HepG2 (cell line): ENCODE measurements around the gene APOM. TPM values are rescaled to one million over a fixed set of nuclear protein-coding genes. Genes with fewer than 3 reads are reported as not detected.
A peak's percentile ranks its signal among the peaks of the same experiment; 100 is the strongest.

Source experiments
- BHLHE40 ChIP-seq: IDR thresholded peaks from 2 replicates; pipeline ENCODE4 v1.6.1; 2011; ENCODE audit warnings: low read length, improper control_type of control experiment
- HBP1 ChIP-seq: IDR thresholded peaks from 2 replicates; pipeline ENCODE4 v1.6.1; 2016; ENCODE audit warnings: low read depth, control low read depth
- HNF4A ChIP-seq: sonication (generic); formaldehyde crosslinking; IDR thresholded peaks from 2 replicates; pipeline ENCODE4 v1.4.0; 2020; ENCODE audit warnings: missing genetic modification reagents
- HOMEZ ChIP-seq: IDR thresholded peaks from 2 replicates; pipeline ENCODE4 v1.6.1; 2016; ENCODE audit warnings: low read depth
- MBD4 ChIP-seq: IDR thresholded peaks from 2 replicates; pipeline ENCODE4 v1.6.1; 2012; ENCODE audit warnings: low read length, inconsistent platforms, borderline replicate concordance
- RELA ChIP-seq: sonication (generic); formaldehyde crosslinking; IDR thresholded peaks from 2 replicates; pipeline ENCODE4 v1.4.0; 2020; ENCODE audit warnings: missing genetic modification reagents
- SALL1 ChIP-seq: sonication (generic); formaldehyde crosslinking; IDR thresholded peaks from 2 replicates; pipeline ENCODE4 v1.8.0; 2022; ENCODE audit warnings: mild to moderate bottlenecking, missing genetic modification reagents
- SP1 ChIP-seq, 2 experiments: fragments of 450-650 bp in 1 of 2; sonication (generic) in 1 of 2; formaldehyde crosslinking in 1 of 2; IDR thresholded peaks; 2 replicates each; pipeline versions ENCODE4 v1.4.0 to v1.6.1; 2016 to 2020; ENCODE audit warnings: missing genetic modification reagents in 1 of 2
- TOPORS ChIP-seq: sonication (generic); formaldehyde crosslinking; IDR thresholded peaks from 2 replicates; pipeline ENCODE4 v1.8.0; 2023; ENCODE audit warnings: mild to moderate bottlenecking, missing genetic modification reagents
- ZBTB21 ChIP-seq: sonication (generic); formaldehyde crosslinking; IDR thresholded peaks from 2 replicates; pipeline ENCODE4 v1.4.0; 2020; ENCODE audit warnings: missing genetic modification reagents
- ZMAT3 ChIP-seq: sonication (generic); formaldehyde crosslinking; conservative IDR thresholded peaks from 2 replicates; pipeline ENCODE4 v1.7.0; 2021; ENCODE audit warnings: missing genetic modification reagents
- ZMYM4 ChIP-seq: sonication (generic); formaldehyde crosslinking; IDR thresholded peaks from 2 replicates; pipeline ENCODE4 v1.8.1; 2023; ENCODE audit warnings: mild to moderate bottlenecking, missing genetic modification reagents
- ZNF124 ChIP-seq: sonication (generic); formaldehyde crosslinking; IDR thresholded peaks from 2 replicates; pipeline ENCODE4 v1.4.0; 2020; ENCODE audit warnings: missing genetic modification reagents
- ZNF547 ChIP-seq: sonication (generic); formaldehyde crosslinking; IDR thresholded peaks from 2 replicates; pipeline ENCODE4 v1.5.1; 2020; ENCODE audit warnings: mild to moderate bottlenecking, missing genetic modification reagents
- ZNF562 ChIP-seq: sonication (generic); formaldehyde crosslinking; IDR thresholded peaks from 2 replicates; pipeline ENCODE4 v1.8.0; 2022; ENCODE audit warnings: missing genetic modification reagents, borderline replicate concordance
- ZNF790 ChIP-seq: sonication (generic); formaldehyde crosslinking; IDR thresholded peaks from 2 replicates; pipeline ENCODE4 v1.8.0; 2022; ENCODE audit warnings: missing genetic modification reagents, mild to moderate bottlenecking, borderline replicate concordance
- ZSCAN29 ChIP-seq: sonication (generic); formaldehyde crosslinking; conservative IDR thresholded peaks from 2 replicates; pipeline ENCODE4 v1.4.0; 2020; ENCODE audit warnings: mild to moderate bottlenecking, missing genetic modification reagents
- polyA plus RNA-seq, 8 experiments: library from polyadenylated mRNA; depleted of rRNA in 3 of 8; stranded (reverse) in 7 of 8; unstranded in 1 of 8; fragments of >200 nt; fragmentation: Illumina TruSeq in 4 of 8; extraction: Trizol in 4 of 8; gene quantifications; 2 replicates each; pipeline versions ENCODE4 v1.2.1 to v1.2.3, GENCODE V29; 2011 to 2016; ENCODE audit warnings: low read depth in 4 of 8, missing spikeins in 1 of 8, mixed read lengths in 1 of 8; ENCODE audit not compliant: insufficient read depth in 1 of 8
- total RNA-seq, 5 experiments: library from RNA; depleted of rRNA; stranded (reverse); fragments of >200 nt; fragmentation: Illumina TruSeq; extraction: Trizol; gene quantifications; 2 replicates each; pipeline ENCODE4 v1.2.3, GENCODE V29; 2016; ENCODE audit warnings: low read depth in 1 of 5
- TF ChIP-seq, protein P1 (sequence below): sonication (generic); formaldehyde crosslinking; IDR thresholded peaks from 2 replicates; pipeline ENCODE4 v1.9.0; 2021; ENCODE audit warnings: missing genetic modification reagents, mild to moderate bottlenecking, borderline replicate concordance
- TF ChIP-seq, protein P2 (sequence below): sonication (generic); formaldehyde crosslinking; IDR thresholded peaks from 2 replicates; pipeline ENCODE4 v1.4.0; 2020; ENCODE audit warnings: mild to moderate bottlenecking, missing genetic modification reagents
- TF ChIP-seq, protein P3 (sequence below): sonication (generic); formaldehyde crosslinking; IDR thresholded peaks from 2 replicates; pipeline ENCODE4 v1.4.0; 2020; ENCODE audit warnings: mild to moderate bottlenecking, missing genetic modification reagents
- TF ChIP-seq, protein P4 (sequence below): sonication (generic); formaldehyde crosslinking; IDR thresholded peaks from 2 replicates; pipeline ENCODE4 v1.5.1; 2020; ENCODE audit warnings: mild to moderate bottlenecking, moderate library complexity, missing genetic modification reagents

Gene APOM
- total and polyA plus RNA-seq, 2 of the 13 experiments (the other 11 are each of a cell fraction or from before 2014, with no cell fraction given): 98.2 to 1,140 TPM

GRCh38 chr6:31651602-31652191 lies 4.0 kb upstream of the APOM start (continued):
- TF ChIP-seq HOMEZ (no peak), ZNF547 (no peak), SP1 (IDR thresholded peaks at IDR 0.05) (no peak), SP1 (CRISPR knock-in tag; IDR thresholded peaks at IDR 0.05) (0 out of 2 replicates have a peak, but pooled peaks have one; percentile 42), ZNF790 (CRISPR knock-in tag) (0 out of 2 replicates have a peak, but pooled peaks have one; percentile 62), MBD4 (no peak), HNF4A (no peak), TOPORS (no peak), ZMYM4 (CRISPR knock-in tag) (peak; percentile 23; the same call in 1 of the 2 replicates), ZNF124 (CRISPR knock-in tag) (no peak), ZBTB21 (CRISPR knock-in tag) (no peak), ZNF562 (no peak), RELA (no peak), SALL1 (CRISPR knock-in tag) (no peak), ZMAT3 (no peak), ZSCAN29 (CRISPR knock-in tag) (no peak), BHLHE40 (peak; percentile 88), HBP1 (CRISPR knock-in tag) (no peak)
- TF ChIP-seq, protein P1, sequence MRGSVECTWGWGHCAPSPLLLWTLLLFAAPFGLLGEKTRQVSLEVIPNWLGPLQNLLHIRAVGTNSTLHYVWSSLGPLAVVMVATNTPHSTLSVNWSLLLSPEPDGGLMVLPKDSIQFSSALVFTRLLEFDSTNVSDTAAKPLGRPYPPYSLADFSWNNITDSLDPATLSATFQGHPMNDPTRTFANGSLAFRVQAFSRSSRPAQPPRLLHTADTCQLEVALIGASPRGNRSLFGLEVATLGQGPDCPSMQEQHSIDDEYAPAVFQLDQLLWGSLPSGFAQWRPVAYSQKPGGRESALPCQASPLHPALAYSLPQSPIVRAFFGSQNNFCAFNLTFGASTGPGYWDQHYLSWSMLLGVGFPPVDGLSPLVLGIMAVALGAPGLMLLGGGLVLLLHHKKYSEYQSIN (CRISPR knock-in tag): no peak
- TF ChIP-seq, protein P2, sequence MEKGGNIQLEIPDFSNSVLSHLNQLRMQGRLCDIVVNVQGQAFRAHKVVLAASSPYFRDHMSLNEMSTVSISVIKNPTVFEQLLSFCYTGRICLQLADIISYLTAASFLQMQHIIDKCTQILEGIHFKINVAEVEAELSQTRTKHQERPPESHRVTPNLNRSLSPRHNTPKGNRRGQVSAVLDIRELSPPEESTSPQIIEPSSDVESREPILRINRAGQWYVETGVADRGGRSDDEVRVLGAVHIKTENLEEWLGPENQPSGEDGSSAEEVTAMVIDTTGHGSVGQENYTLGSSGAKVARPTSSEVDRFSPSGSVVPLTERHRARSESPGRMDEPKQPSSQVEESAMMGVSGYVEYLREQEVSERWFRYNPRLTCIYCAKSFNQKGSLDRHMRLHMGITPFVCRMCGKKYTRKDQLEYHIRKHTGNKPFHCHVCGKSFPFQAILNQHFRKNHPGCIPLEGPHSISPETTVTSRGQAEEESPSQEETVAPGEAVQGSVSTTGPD (CRISPR knock-in tag): no peak
- TF ChIP-seq, protein P3, sequence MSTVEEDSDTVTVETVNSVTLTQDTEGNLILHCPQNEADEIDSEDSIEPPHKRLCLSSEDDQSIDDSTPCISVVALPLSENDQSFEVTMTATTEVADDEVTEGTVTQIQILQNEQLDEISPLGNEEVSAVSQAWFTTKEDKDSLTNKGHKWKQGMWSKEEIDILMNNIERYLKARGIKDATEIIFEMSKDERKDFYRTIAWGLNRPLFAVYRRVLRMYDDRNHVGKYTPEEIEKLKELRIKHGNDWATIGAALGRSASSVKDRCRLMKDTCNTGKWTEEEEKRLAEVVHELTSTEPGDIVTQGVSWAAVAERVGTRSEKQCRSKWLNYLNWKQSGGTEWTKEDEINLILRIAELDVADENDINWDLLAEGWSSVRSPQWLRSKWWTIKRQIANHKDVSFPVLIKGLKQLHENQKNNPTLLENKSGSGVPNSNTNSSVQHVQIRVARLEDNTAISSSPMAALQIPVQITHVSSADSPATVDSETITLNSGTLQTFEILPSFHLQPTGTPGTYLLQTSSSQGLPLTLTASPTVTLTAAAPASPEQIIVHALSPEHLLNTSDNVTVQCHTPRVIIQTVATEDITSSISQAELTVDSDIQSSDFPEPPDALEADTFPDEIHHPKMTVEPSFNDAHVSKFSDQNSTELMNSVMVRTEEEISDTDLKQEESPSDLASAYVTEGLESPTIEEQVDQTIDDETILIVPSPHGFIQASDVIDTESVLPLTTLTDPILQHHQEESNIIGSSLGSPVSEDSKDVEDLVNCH (CRISPR knock-in tag): peak; percentile 46
- TF ChIP-seq, protein P4, sequence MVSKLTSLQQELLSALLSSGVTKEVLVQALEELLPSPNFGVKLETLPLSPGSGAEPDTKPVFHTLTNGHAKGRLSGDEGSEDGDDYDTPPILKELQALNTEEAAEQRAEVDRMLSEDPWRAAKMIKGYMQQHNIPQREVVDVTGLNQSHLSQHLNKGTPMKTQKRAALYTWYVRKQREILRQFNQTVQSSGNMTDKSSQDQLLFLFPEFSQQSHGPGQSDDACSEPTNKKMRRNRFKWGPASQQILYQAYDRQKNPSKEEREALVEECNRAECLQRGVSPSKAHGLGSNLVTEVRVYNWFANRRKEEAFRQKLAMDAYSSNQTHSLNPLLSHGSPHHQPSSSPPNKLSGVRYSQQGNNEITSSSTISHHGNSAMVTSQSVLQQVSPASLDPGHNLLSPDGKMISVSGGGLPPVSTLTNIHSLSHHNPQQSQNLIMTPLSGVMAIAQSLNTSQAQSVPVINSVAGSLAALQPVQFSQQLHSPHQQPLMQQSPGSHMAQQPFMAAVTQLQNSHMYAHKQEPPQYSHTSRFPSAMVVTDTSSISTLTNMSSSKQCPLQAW: peak; percentile 13; the same call in 1 of the 2 replicates
